HG02588 (cell line): ENCODE data around the gene IRAK2.
"Not testable (repeated sequence)": the region's sequence is repeated elsewhere in the genome, so short reads cannot be mapped to it uniquely, and the experiment has no call there.

ENCODE experiments used
- ATAC-seq: cut with Tn5 transposase; IDR thresholded peaks from one replicate; pipeline ENCODE4 v1.9.1; 2021; ENCODE audit warnings: mild to moderate bottlenecking, moderate library complexity; ENCODE audit not compliant: unreplicated experiment

IRAK2 gene

DNA sequence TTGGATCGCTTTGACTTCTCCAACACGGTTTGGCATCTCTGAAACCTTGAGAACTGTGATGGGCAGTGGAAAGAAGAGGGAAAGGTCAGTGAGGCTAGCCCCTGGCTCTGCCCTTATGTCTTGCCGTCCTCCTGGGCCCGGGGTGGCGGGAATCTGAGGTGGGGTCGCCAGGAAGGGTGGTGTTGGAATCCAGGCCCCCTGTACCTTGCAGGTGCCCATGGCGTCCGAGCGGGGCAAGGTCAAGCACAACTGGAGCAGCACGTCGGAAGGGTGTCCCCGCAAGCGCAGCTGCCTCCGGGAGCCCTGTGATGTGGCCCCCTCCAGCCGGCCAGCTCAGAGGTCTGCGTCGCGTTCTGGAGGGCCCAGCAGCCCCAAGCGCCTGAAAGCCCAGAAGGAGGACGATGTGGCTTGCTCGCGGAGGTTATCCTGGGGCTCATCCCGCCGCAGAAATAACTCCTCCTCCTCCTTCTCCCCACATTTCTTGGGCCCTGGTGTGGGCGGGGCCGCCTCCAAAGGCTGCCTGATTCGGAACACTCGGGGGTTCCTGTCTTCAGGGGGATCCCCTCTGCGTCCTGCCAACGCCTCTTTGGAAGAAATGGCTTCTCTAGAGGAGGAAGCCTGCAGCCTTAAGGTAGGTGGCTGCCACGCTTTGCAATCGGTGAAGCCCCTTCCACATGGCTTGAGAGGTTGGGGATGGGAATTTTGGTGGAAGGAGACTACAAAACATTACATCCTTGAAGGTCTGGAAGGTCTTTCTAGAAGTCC is 84.4 kb downstream of the IRAK2 start:
- no peak for ATAC-seq

DNA sequence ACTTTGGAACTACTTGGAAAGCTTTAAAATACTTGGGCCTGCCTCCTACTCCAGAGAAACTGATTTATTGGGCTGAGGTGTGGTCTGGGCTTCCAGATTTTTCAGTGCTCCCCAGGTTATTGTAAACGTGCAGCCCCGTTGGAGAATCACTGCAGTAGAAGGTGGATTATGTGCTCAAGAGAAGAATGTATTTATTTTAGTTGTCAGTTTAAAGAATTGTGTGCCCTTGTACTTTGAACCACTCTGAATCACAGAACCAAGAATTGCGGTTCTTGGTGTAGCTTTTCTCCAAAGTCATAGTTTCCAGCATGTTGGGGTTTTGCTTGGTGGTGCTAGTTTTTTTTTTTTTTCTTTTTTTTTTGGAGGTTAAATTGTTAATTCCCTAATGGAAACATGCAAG is 85.1 kb downstream of the IRAK2 start:
- ATAC-seq: no peak

GRCh38 chr3:10251006-10251405 is 86.3 kb downstream of the IRAK2 start:
- ATAC-seq: no peak

DNA sequence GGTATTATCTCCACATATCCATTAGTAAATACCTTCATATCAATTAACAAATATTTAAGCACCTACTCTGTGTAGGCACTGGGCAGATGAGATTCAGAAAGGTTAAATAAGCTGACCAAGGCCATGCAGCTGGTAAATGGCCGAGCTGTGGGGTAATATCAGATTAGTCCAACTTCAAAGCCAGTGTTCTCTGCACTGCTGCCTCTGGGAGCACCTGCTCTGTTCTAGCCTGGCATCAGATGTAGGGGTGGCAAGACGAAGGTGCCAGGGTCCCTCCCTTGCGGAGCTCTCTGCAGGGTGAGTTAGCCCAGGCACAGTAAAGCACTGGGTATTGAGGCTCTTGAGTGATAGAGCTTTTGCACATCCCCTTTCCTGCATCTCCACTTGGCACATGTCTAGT is 89.0 kb downstream of the IRAK2 start:
- ATAC-seq: no peak

- ATAC-seq: no peak
Measured at GRCh38 chr3:10255835-10256234, 91.1 kb downstream of the IRAK2 start.

- no peak for ATAC-seq
Measured at GRCh38 chr3:10259036-10259435, 94.3 kb downstream of the IRAK2 start.

DNA sequence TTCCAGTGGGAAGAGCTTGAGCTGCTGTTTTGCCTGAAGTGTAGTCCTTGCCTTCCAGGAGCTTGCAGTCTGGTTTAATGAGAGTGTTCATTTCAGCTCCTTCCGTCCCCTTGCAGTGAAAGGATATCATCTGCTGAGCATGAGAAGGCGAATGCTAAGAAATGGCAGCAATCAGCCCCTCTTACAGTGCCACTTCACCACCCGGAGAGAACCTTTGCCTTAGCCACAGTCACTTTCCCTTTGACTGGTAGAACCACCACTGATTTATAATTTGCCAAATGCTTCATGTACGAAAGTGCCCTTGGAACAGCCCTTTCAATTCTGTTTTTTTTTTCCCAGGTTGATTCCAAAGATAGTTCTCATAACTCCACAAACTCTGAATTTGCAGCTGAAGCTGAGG is 95.1 kb downstream of the IRAK2 start:
- ATAC-seq: no peak

GRCh38 chr3:10260211-10260701 is 95.5 kb downstream of the IRAK2 start:
- no peak for ATAC-seq

GRCh38 chr3:10262027-10262426 is 97.3 kb downstream of the IRAK2 start:
- ATAC-seq: no peak

GRCh38 chr3:10263646-10264363 is 99.1 kb downstream of the IRAK2 start:
- no peak for ATAC-seq

GRCh38 chr3:10265833-10266232 is 101.1 kb downstream of the IRAK2 start:
- no peak for ATAC-seq

GRCh38 chr3:10266936-10267335 is 102.2 kb downstream of the IRAK2 start:
- not testable (repeated sequence) for ATAC-seq

- ATAC-seq: no peak
Measured at GRCh38 chr3:10268116-10268515, 103.4 kb downstream of the IRAK2 start.

- no peak for ATAC-seq
Measured at GRCh38 chr3:10268930-10269329, 104.2 kb downstream of the IRAK2 start.

- ATAC-seq: no peak
Measured at GRCh38 chr3:10269443-10269842, 104.7 kb downstream of the IRAK2 start.

GRCh38 chr3:10272476-10272875 is 107.8 kb downstream of the IRAK2 start:
- not testable (repeated sequence) for ATAC-seq

- no peak for ATAC-seq
Measured at GRCh38 chr3:10272977-10273376, 108.3 kb downstream of the IRAK2 start.

DNA sequence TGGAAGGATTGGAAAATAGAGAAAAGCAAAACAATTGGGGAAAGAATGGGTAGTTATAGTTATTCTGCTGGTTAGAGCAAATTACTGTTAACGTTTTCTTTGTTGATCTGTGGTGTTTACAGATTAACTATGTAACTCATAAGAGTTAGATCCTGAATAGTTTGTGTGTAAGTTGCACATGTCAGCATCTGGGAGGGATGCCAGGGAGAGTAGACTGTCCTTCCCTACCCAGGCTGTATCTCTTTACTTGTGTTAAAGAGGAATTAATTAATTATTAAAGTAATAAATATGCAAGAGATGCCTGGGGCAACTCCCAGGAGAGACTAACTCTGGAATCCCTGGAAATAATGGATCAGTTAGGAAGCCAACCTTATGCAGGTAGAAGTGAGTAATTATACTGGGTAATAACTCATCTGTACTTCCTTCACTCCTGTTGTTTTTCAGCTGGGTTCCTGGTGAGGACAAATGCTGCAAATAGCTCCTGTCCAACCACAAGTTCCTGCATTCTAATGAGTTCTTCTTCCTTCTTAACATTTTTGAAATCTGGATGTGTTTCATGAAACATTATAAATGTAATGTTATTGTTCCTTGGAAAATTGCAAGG is 109.1 kb downstream of the IRAK2 start:
- no peak for ATAC-seq

GRCh38 chr3:10274601-10275000 is 109.9 kb downstream of the IRAK2 start:
- no peak for ATAC-seq

GRCh38 chr3:10277115-10277625 is 112.5 kb downstream of the IRAK2 start:
- ATAC-seq: no peak

DNA sequence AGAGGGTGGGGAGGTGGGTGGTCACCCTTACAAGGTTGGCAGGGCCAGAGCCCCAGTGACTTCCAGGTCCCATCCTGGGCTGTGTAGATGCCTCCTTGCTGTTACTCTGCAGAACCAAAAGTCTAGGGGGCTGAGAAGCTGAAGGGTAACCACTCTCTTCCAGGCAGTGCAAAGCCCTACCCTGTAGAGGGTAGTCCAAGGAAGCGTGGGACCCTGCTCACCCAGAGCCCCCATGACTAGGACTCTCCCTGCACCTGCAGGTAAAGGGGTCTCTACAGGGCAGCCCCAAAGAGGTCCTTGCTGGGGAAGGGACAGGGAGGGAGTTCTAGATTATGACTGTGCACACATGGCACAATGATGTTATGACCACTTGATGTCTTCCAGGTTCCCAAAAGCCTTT is 113.8 kb downstream of the IRAK2 start:
- ATAC-seq: no peak
